Loucy (cell line): Measurements from ENCODE around the gene SYNE2.

Experiments
- CTCF ChIP-seq: fragments of 200-600 bp; sonication (generic); conservative IDR thresholded peaks from 2 replicates; pipeline ENCODE4 v1.5.1; 2014; ENCODE audit warnings: mild to moderate bottlenecking, antibody characterized with exemption, low read length
- EZH2phosphoT487 ChIP-seq: fragments of 200-600 bp; IDR thresholded peaks from 2 replicates; pipeline ENCODE4 v1.6.1; 2018; ENCODE audit warnings: antibody characterized with exemption, mild to moderate bottlenecking, moderate library complexity, borderline replicate concordance

GRCh38 chr14:63910583-63911363 lies 58.0 kb downstream of the SYNE2 start:
- no peak for TF ChIP-seq CTCF
- no peak for TF ChIP-seq EZH2phosphoT487
